Liver (tissue), 3 donors: ENCODE results near the gene PCDHA5.

Experiments
- CTCF ChIP-seq: fragments of 150-350 bp; IDR thresholded peaks from 2 replicates; pipeline ENCODE4 v1.5.1; 2017; ENCODE audit warnings: improper control_type of control experiment, low read depth, low read length; ENCODE audit not compliant: missing input control
- EGR1 ChIP-seq, 2 donors: IDR thresholded peaks; 2 replicates each; pipeline ENCODE4 v1.6.1; 2016 to 2018; ENCODE audit warnings: antibody characterized with exemption in 2 of 2, low read depth in 2 of 2
- GABPA ChIP-seq, 2 donors: IDR thresholded peaks in 1 of 2; conservative IDR thresholded peaks in 1 of 2; 2 replicates each; pipeline ENCODE4 v1.6.1; 2016; ENCODE audit warnings: antibody characterized with exemption in 2 of 2, mild to moderate bottlenecking in 1 of 2, moderate library complexity in 1 of 2
- JUND ChIP-seq, 2 donors: IDR thresholded peaks; 2 replicates each; pipeline ENCODE4 v1.6.1; 2016; ENCODE audit warnings: antibody characterized with exemption in 2 of 2
- MAX ChIP-seq: IDR thresholded peaks from 2 replicates; pipeline ENCODE4 v1.6.1; 2016; ENCODE audit warnings: antibody characterized with exemption
- NR2F2 ChIP-seq: IDR thresholded peaks from 2 replicates; pipeline ENCODE4 v1.6.1; 2016; ENCODE audit warnings: antibody characterized with exemption
- RAD21 ChIP-seq, 2 donors: IDR thresholded peaks; 2 replicates each; pipeline ENCODE4 v1.6.1; 2016; ENCODE audit warnings: antibody characterized with exemption in 2 of 2, mild to moderate bottlenecking in 2 of 2
- SP1 ChIP-seq: IDR thresholded peaks from 2 replicates; pipeline ENCODE4 v1.6.1; 2018; ENCODE audit warnings: antibody characterized with exemption, mild to moderate bottlenecking
- TAF1 ChIP-seq: conservative IDR thresholded peaks from 2 replicates; pipeline ENCODE4 v1.6.1; 2016; ENCODE audit warnings: antibody characterized with exemption, mild to moderate bottlenecking
- YY1 ChIP-seq: IDR thresholded peaks from 2 replicates; pipeline ENCODE4 v1.6.1; 2016; ENCODE audit warnings: antibody characterized with exemption, mild to moderate bottlenecking
- TF ChIP-seq, protein P1 (sequence below): IDR thresholded peaks from 2 replicates; pipeline ENCODE4 v1.6.1; 2016; ENCODE audit warnings: antibody characterized with exemption, mild to moderate bottlenecking
- TF ChIP-seq, protein P2 (sequence below): IDR thresholded peaks from 2 replicates; pipeline ENCODE4 v1.6.1; 2016; ENCODE audit warnings: antibody characterized with exemption
- TF ChIP-seq, protein P3 (sequence below): IDR thresholded peaks from 2 replicates; pipeline ENCODE4 v1.6.1; 2016; ENCODE audit warnings: antibody characterized with exemption
- donor health status: healthy.
- donor health status: healthy.

DNA sequence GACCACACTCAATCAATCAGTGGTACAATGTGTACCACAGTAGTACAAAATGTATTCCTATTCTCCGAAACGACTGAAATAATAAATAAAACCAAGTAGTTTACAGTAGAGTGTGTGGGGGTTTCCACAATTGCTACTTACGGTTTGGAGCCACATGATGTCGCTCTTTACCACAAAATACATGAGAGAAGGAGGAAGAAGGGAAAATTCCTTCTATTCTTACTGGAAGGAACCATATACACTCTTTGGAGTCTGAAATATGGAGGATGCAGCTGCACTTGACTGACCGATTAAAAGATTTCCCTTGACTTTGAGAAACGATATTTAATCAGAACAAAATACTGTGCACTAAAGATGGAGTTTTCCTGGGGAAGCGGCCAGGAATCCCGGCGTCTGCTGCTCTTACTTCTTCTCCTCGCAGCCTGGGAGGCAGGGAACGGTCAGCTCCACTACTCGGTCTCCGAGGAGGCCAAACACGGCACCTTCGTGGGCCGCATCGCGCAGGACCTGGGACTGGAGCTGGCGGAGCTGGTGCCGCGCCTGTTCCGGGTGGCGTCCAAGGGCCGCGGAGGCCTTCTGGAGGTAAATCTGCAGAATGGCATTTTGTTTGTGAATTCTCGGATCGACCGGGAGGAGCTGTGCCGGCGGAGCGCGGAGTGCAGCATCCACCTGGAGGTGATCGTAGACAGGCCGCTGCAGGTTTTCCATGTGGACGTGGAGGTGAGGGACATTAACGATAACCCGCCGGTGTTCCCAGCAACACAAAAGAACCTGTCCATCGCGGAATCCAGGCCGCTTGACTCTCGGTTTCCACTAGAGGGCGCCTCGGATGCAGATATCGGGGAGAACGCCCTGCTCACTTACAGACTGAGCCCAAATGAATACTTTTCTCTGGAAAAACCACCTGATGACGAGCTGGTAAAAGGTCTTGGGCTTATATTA lies 14.3 kb upstream of the PCDHA5 start, which contains the start of gene PCDHA4:
- no peak for TF ChIP-seq GABPA (IDR thresholded peaks at IDR 0.05 in 1 of 2, conservative IDR thresholded peaks at IDR 0.05 in 1 of 2)
- no peak for TF ChIP-seq CTCF
- no peak for TF ChIP-seq RAD21 (IDR thresholded peaks at IDR 0.05)
- TF ChIP-seq, protein P1, sequence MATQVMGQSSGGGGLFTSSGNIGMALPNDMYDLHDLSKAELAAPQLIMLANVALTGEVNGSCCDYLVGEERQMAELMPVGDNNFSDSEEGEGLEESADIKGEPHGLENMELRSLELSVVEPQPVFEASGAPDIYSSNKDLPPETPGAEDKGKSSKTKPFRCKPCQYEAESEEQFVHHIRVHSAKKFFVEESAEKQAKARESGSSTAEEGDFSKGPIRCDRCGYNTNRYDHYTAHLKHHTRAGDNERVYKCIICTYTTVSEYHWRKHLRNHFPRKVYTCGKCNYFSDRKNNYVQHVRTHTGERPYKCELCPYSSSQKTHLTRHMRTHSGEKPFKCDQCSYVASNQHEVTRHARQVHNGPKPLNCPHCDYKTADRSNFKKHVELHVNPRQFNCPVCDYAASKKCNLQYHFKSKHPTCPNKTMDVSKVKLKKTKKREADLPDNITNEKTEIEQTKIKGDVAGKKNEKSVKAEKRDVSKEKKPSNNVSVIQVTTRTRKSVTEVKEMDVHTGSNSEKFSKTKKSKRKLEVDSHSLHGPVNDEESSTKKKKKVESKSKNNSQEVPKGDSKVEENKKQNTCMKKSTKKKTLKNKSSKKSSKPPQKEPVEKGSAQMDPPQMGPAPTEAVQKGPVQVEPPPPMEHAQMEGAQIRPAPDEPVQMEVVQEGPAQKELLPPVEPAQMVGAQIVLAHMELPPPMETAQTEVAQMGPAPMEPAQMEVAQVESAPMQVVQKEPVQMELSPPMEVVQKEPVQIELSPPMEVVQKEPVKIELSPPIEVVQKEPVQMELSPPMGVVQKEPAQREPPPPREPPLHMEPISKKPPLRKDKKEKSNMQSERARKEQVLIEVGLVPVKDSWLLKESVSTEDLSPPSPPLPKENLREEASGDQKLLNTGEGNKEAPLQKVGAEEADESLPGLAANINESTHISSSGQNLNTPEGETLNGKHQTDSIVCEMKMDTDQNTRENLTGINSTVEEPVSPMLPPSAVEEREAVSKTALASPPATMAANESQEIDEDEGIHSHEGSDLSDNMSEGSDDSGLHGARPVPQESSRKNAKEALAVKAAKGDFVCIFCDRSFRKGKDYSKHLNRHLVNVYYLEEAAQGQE: no peak
- TF ChIP-seq JUND (IDR thresholded peaks at IDR 0.05): no peak
- no peak for TF ChIP-seq TAF1
- TF ChIP-seq MAX: no peak
- TF ChIP-seq, protein P2, sequence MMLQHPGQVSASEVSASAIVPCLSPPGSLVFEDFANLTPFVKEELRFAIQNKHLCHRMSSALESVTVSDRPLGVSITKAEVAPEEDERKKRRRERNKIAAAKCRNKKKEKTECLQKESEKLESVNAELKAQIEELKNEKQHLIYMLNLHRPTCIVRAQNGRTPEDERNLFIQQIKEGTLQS: no peak
- TF ChIP-seq EGR1 (IDR thresholded peaks at IDR 0.05; ENCODE audit: low read depth in 2 of 2): no peak
- no peak for TF ChIP-seq NR2F2
- no peak for TF ChIP-seq YY1
- TF ChIP-seq, protein P3, sequence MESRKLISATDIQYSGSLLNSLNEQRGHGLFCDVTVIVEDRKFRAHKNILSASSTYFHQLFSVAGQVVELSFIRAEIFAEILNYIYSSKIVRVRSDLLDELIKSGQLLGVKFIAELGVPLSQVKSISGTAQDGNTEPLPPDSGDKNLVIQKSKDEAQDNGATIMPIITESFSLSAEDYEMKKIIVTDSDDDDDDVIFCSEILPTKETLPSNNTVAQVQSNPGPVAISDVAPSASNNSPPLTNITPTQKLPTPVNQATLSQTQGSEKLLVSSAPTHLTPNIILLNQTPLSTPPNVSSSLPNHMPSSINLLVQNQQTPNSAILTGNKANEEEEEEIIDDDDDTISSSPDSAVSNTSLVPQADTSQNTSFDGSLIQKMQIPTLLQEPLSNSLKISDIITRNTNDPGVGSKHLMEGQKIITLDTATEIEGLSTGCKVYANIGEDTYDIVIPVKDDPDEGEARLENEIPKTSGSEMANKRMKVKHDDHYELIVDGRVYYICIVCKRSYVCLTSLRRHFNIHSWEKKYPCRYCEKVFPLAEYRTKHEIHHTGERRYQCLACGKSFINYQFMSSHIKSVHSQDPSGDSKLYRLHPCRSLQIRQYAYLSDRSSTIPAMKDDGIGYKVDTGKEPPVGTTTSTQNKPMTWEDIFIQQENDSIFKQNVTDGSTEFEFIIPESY: no peak
- TF ChIP-seq SP1: no peak
